HepG2 (cell line): Measurements from ENCODE around the gene RABEP1. TPM values are rescaled to one million over a fixed set of nuclear protein-coding genes. Genes with fewer than 3 reads are reported as not detected.

Experiments
- CENPX ChIP-seq: sonication (generic); formaldehyde crosslinking; IDR thresholded peaks from 2 replicates; pipeline ENCODE4 v1.9.0; 2021; ENCODE audit warnings: mild to moderate bottlenecking, missing genetic modification reagents, moderate library complexity
- MAFF ChIP-seq: IDR thresholded peaks from 2 replicates; pipeline ENCODE4 v1.6.1; 2011; ENCODE audit warnings: low read depth, low read length, improper control_type of control experiment
- MTF1 ChIP-seq: sonication (generic); formaldehyde crosslinking; IDR thresholded peaks from 2 replicates; pipeline ENCODE4 v1.5.0; 2020; ENCODE audit warnings: missing genetic modification reagents
- NCOA2 ChIP-seq: sonication (generic); formaldehyde crosslinking; IDR thresholded peaks from 2 replicates; pipeline ENCODE4 v1.8.0; 2022; ENCODE audit warnings: inconsistent platforms
- RARA ChIP-seq: IDR thresholded peaks from 2 replicates; pipeline ENCODE4 v1.6.1; 2016; ENCODE audit warnings: missing genetic modification reagents, missing compliant biosample characterization
- SOX13 ChIP-seq, 3 experiments: fragments of 450-650 bp in 1 of 3; sonication (generic) in 1 of 3; formaldehyde crosslinking in 1 of 3; IDR thresholded peaks in 2 of 3; conservative IDR thresholded peaks in 1 of 3; 2 replicates each; pipeline versions ENCODE4 v1.5.0 to v1.6.1; 2016 to 2020; ENCODE audit warnings: antibody characterized with exemption in 1 of 3, mild to moderate bottlenecking in 1 of 3, missing compliant biosample characterization in 1 of 3, missing genetic modification reagents in 1 of 3, moderate library complexity in 1 of 3
- SP4 ChIP-seq: sonication (generic); formaldehyde crosslinking; IDR thresholded peaks from 2 replicates; pipeline ENCODE4 v1.8.1; 2023; ENCODE audit warnings: mild to moderate bottlenecking, missing genetic modification reagents
- ZBTB42 ChIP-seq: sonication (generic); formaldehyde crosslinking; IDR thresholded peaks from 2 replicates; pipeline ENCODE4 v1.5.0; 2020; ENCODE audit warnings: mild to moderate bottlenecking, missing genetic modification reagents
- ZFP1 ChIP-seq: IDR thresholded peaks from 2 replicates; pipeline ENCODE4 v1.6.1; 2016
- ZFP90 ChIP-seq: sonication (generic); formaldehyde crosslinking; IDR thresholded peaks from 2 replicates; pipeline ENCODE4 v1.8.0; 2022; ENCODE audit warnings: missing genetic modification reagents, mild to moderate bottlenecking, inconsistent platforms, borderline replicate concordance
- ZNF235 ChIP-seq: sonication (generic); formaldehyde crosslinking; IDR thresholded peaks from 2 replicates; pipeline ENCODE4 v1.8.1; 2023; ENCODE audit warnings: mild to moderate bottlenecking, missing genetic modification reagents, borderline replicate concordance
- polyA plus RNA-seq, 8 experiments: library from polyadenylated mRNA; depleted of rRNA in 3 of 8; stranded (reverse) in 7 of 8; unstranded in 1 of 8; fragments of >200 nt; fragmentation: Illumina TruSeq in 4 of 8; extraction: Trizol in 4 of 8; gene quantifications; 2 replicates each; pipeline versions ENCODE4 v1.2.1 to v1.2.3, GENCODE V29; 2011 to 2016; ENCODE audit warnings: low read depth in 4 of 8, missing spikeins in 1 of 8, mixed read lengths in 1 of 8; ENCODE audit not compliant: insufficient read depth in 1 of 8
- total RNA-seq, 5 experiments: library from RNA; depleted of rRNA; stranded (reverse); fragments of >200 nt; fragmentation: Illumina TruSeq; extraction: Trizol; gene quantifications; 2 replicates each; pipeline ENCODE4 v1.2.3, GENCODE V29; 2016; ENCODE audit warnings: low read depth in 1 of 5
- TF ChIP-seq, protein P1 (sequence below): sonication (generic); formaldehyde crosslinking; IDR thresholded peaks from 2 replicates; pipeline ENCODE4 v1.4.0; 2020; ENCODE audit warnings: missing genetic modification reagents, borderline replicate concordance
- TF ChIP-seq, protein P2 (sequence below): sonication (generic); formaldehyde crosslinking; IDR thresholded peaks from 2 replicates; pipeline ENCODE4 v1.4.0; 2020; ENCODE audit warnings: missing genetic modification reagents
- TF ChIP-seq, protein P3 (sequence below): fragments of 450-650 bp; IDR thresholded peaks from 2 replicates; pipeline ENCODE4 v1.6.1; 2016
- TF ChIP-seq, protein P4 (sequence below): sonication (generic); formaldehyde crosslinking; IDR thresholded peaks from 2 replicates; pipeline ENCODE4 v1.5.0; 2020; ENCODE audit warnings: missing genetic modification reagents
- TF ChIP-seq, protein P5 (sequence below): sonication (generic); formaldehyde crosslinking; IDR thresholded peaks from 2 replicates; pipeline ENCODE4 v1.4.0; 2020; ENCODE audit warnings: missing genetic modification reagents, borderline replicate concordance
- TF ChIP-seq, protein P6 (sequence below): sonication (generic); formaldehyde crosslinking; IDR thresholded peaks from 2 replicates; pipeline ENCODE4 v1.5.1; 2020; ENCODE audit warnings: missing genetic modification reagents, mild to moderate bottlenecking, borderline replicate concordance

RABEP1 gene
- total and polyA plus RNA-seq, 2 of the 13 experiments (the other 11 are each of a cell fraction or from before 2014, with no cell fraction given), result 13.7 to 41.5 TPM

DNA sequence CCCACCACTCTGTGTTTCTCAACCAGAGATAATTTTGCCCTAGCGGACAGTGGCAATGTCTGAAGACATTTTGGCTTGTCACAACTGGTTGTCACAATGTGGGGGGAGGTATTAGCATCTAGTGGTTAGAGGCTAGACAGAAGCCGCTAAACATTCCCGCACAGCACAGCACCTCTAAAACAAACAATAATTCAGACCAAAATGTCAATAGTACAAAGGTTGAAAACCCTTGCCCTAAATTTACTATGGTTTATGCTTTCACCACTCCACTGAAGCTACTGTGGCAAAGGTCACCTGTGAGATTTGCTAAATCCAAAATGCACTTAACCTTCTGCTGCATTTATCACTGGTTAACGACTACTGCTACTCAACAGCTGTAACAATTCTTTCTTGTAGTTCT, 123.3 kb downstream of the RABEP1 start (continued):
- TF ChIP-seq, protein P1, sequence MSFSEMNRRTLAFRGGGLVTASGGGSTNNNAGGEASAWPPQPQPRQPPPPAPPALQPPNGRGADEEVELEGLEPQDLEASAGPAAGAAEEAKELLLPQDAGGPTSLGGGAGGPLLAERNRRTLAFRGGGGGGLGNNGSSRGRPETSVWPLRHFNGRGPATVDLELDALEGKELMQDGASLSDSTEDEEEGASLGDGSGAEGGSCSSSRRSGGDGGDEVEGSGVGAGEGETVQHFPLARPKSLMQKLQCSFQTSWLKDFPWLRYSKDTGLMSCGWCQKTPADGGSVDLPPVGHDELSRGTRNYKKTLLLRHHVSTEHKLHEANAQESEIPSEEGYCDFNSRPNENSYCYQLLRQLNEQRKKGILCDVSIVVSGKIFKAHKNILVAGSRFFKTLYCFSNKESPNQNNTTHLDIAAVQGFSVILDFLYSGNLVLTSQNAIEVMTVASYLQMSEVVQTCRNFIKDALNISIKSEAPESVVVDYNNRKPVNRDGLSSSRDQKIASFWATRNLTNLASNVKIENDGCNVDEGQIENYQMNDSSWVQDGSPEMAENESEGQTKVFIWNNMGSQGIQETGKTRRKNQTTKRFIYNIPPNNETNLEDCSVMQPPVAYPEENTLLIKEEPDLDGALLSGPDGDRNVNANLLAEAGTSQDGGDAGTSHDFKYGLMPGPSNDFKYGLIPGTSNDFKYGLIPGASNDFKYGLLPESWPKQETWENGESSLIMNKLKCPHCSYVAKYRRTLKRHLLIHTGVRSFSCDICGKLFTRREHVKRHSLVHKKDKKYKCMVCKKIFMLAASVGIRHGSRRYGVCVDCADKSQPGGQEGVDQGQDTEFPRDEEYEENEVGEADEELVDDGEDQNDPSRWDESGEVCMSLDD (CRISPR knock-in tag), result no peak
- TF ChIP-seq, protein P2, sequence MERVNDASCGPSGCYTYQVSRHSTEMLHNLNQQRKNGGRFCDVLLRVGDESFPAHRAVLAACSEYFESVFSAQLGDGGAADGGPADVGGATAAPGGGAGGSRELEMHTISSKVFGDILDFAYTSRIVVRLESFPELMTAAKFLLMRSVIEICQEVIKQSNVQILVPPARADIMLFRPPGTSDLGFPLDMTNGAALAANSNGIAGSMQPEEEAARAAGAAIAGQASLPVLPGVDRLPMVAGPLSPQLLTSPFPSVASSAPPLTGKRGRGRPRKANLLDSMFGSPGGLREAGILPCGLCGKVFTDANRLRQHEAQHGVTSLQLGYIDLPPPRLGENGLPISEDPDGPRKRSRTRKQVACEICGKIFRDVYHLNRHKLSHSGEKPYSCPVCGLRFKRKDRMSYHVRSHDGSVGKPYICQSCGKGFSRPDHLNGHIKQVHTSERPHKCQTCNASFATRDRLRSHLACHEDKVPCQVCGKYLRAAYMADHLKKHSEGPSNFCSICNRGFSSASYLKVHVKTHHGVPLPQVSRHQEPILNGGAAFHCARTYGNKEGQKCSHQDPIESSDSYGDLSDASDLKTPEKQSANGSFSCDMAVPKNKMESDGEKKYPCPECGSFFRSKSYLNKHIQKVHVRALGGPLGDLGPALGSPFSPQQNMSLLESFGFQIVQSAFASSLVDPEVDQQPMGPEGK, result peak; percentile 62
- TF ChIP-seq NCOA2 (CRISPR knock-in tag) (peak; percentile 76), ZNF235 (no peak), ZBTB42 (no peak), MAFF (no peak), ZFP90 (CRISPR knock-in tag) (no peak), SOX13 (IDR thresholded peaks at IDR 0.05) (no peak), SOX13 (CRISPR knock-in tag; conservative IDR thresholded peaks at IDR 0.05 in 1 of 2, IDR thresholded peaks at IDR 0.05 in 1 of 2) (peak in 1 of 2 experiments; percentile 83; a peak in 2 of 4 replicates), CENPX (no peak), SP4 (CRISPR knock-in tag) (no peak), ZFP1 (CRISPR knock-in tag) (peak; percentile 61; the same call in 1 of the 2 replicates), RARA (CRISPR knock-in tag) (peak; percentile 85), MTF1 (CRISPR knock-in tag) (no peak)
- TF ChIP-seq, protein P3, sequence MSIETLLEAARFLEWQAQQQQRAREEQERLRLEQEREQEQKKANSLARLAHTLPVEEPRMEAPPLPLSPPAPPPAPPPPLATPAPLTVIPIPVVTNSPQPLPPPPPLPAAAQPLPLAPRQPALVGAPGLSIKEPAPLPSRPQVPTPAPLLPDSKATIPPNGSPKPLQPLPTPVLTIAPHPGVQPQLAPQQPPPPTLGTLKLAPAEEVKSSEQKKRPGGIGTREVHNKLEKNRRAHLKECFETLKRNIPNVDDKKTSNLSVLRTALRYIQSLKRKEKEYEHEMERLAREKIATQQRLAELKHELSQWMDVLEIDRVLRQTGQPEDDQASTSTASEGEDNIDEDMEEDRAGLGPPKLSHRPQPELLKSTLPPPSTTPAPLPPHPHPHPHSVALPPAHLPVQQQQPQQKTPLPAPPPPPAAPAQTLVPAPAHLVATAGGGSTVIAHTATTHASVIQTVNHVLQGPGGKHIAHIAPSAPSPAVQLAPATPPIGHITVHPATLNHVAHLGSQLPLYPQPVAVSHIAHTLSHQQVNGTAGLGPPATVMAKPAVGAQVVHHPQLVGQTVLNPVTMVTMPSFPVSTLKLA, result no peak
- TF ChIP-seq, protein P4, sequence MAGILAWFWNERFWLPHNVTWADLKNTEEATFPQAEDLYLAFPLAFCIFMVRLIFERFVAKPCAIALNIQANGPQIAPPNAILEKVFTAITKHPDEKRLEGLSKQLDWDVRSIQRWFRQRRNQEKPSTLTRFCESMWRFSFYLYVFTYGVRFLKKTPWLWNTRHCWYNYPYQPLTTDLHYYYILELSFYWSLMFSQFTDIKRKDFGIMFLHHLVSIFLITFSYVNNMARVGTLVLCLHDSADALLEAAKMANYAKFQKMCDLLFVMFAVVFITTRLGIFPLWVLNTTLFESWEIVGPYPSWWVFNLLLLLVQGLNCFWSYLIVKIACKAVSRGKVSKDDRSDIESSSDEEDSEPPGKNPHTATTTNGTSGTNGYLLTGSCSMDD (CRISPR knock-in tag), result no peak
- TF ChIP-seq, protein P5, sequence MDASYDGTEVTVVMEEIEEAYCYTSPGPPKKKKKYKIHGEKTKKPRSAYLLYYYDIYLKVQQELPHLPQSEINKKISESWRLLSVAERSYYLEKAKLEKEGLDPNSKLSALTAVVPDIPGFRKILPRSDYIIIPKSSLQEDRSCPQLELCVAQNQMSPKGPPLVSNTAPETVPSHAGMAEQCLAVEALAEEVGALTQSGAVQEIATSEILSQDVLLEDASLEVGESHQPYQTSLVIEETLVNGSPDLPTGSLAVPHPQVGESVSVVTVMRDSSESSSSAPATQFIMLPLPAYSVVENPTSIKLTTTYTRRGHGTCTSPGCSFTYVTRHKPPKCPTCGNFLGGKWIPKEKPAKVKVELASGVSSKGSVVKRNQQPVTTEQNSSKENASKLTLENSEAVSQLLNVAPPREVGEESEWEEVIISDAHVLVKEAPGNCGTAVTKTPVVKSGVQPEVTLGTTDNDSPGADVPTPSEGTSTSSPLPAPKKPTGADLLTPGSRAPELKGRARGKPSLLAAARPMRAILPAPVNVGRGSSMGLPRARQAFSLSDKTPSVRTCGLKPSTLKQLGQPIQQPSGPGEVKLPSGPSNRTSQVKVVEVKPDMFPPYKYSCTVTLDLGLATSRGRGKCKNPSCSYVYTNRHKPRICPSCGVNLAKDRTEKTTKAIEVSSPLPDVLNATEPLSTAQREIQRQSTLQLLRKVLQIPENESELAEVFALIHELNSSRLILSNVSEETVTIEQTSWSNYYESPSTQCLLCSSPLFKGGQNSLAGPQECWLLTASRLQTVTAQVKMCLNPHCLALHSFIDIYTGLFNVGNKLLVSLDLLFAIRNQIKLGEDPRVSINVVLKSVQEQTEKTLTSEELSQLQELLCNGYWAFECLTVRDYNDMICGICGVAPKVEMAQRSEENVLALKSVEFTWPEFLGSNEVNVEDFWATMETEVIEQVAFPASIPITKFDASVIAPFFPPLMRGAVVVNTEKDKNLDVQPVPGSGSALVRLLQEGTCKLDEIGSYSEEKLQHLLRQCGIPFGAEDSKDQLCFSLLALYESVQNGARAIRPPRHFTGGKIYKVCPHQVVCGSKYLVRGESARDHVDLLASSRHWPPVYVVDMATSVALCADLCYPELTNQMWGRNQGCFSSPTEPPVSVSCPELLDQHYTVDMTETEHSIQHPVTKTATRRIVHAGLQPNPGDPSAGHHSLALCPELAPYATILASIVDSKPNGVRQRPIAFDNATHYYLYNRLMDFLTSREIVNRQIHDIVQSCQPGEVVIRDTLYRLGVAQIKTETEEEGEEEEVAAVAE (CRISPR knock-in tag), result no peak
- TF ChIP-seq, protein P6, sequence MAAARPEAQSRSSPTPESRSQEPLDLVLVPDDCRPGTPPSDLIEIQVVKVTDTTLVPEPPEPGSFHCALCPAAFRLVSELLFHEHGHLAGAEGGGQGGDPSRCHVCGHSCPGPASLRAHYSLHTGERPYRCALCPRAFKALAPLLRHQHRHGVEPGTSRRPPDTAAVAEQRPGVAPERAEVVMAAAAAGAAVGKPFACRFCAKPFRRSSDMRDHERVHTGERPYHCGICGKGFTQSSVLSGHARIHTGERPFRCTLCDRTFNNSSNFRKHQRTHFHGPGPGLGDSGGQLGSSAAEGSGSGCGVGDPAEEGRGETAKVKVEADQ (CRISPR knock-in tag), result 0 out of 2 replicates have a peak, but pooled peaks have one; percentile 41
